SK-N-MC (cell line): Measurements from ENCODE around the gene RAB11FIP3.

Experiments used
- EZH2 ChIP-seq: fragments of 200-600 bp; sonication (generic); IDR thresholded peaks from one replicate; pipeline ENCODE4 v1.6.1; 2017; ENCODE audit warnings: antibody characterized with exemption
- FOXP2 ChIP-seq: optimal IDR thresholded peaks from 2 replicates; pipeline ENCODE3; 2011; ENCODE audit warnings: mild to moderate bottlenecking, moderate library complexity; ENCODE audit not compliant: insufficient read depth; ENCODE audit errors: extremely low read length, control extremely low read depth
- POLR2AphosphoS5 ChIP-seq: IDR thresholded peaks from 2 replicates; pipeline ENCODE4 v1.6.1; 2012; ENCODE audit warnings: mild to moderate bottlenecking, low read depth, low read length, borderline replicate concordance

GRCh38 chr16:386641-387156, 38.8 kb upstream of the RAB11FIP3 start:
- TF ChIP-seq EZH2 (no peak), POLR2AphosphoS5 (no peak), FOXP2 (no peak)
